ENCODE measurements around the gene PPP1R1C. TPM values are rescaled to one million over a fixed set of nuclear protein-coding genes. Genes with fewer than 3 reads are reported as not detected.

PPP1R1C gene
- total and polyA plus RNA-seq, 2 donors from 2014 or later = 2.5 TPM

DNA sequence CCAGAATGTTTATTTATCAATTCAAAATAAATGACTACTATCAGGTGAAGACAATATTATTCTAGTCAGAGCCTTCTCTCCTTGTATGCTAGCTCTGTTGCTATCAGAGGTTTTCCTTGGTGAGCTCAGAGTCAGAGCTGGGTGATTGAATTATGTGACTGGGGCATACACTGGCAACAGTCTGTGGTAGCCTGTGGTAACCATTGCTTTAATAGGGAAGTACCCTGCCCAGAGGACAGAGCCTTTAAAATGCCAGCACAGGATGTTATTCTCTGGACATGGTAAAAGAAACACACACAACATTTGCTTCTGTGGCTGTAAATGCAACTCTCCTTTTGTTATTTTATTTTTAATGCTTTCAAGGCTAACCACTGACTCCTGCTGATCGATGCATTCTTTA is 124.7 kb downstream of the PPP1R1C start:
- DNase-seq (no peak), FAIRE-seq (no peak)
- intact Hi-C loops (cut with DNase I) = no loop called here
- H3K27me3 ChIP-seq (ENCODE audit: control insufficient read depth, insufficient read depth, low read length) = no peaks in the 10 kb centered on the region
- H3K9me3 ChIP-seq (ENCODE audit: control insufficient read depth in 2 of 3, insufficient read depth in 1 of 3, low read length in 3 of 3) = no peaks in the 10 kb centered on the region
- H3K4me1 ChIP-seq (ENCODE audit: control insufficient read depth in 2 of 3, insufficient read depth in 2 of 3, low read depth in 1 of 3, low read length in 3 of 3) = no peaks in the 10 kb centered on the region
- no peaks in the 10 kb centered on the region for H3K36me3 ChIP-seq (ENCODE audit: control insufficient read depth in 2 of 3, insufficient read depth in 3 of 3, low read length in 3 of 3)
- H3K9ac ChIP-seq (ENCODE audit: low read length in 3 of 3) = no peak overlapping the region
- TF ChIP-seq, protein P1, sequence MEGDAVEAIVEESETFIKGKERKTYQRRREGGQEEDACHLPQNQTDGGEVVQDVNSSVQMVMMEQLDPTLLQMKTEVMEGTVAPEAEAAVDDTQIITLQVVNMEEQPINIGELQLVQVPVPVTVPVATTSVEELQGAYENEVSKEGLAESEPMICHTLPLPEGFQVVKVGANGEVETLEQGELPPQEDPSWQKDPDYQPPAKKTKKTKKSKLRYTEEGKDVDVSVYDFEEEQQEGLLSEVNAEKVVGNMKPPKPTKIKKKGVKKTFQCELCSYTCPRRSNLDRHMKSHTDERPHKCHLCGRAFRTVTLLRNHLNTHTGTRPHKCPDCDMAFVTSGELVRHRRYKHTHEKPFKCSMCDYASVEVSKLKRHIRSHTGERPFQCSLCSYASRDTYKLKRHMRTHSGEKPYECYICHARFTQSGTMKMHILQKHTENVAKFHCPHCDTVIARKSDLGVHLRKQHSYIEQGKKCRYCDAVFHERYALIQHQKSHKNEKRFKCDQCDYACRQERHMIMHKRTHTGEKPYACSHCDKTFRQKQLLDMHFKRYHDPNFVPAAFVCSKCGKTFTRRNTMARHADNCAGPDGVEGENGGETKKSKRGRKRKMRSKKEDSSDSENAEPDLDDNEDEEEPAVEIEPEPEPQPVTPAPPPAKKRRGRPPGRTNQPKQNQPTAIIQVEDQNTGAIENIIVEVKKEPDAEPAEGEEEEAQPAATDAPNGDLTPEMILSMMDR (IDR thresholded peaks at IDR 0.05; ENCODE audit: borderline replicate concordance, extremely low read depth, insufficient read depth) = no peak
- no peak overlapping the region for H3K27ac ChIP-seq (ENCODE audit: low read depth in 2 of 2, low read length in 2 of 2)
- H3K4me3 ChIP-seq (ENCODE audit: low read length in 3 of 3) = no peak overlapping the region

DNA sequence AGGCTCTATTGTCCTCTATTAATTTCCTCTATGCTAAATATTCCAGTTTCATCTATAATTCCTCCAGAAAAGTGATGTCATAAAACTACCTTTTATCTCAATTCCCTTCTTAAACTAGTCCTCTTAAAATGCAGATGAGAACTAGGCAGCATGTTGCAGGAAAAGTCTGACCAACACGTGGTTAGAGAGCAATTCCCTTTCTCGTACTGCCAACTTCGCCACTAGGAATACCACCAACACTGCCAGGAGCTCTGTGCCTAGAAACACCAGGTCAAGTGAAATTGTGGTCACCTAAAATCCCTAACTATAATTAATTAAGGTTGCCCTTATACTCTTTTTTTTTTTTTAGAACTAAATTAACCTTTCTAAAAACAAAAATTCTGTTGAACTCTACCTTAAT is 127.7 kb downstream of the PPP1R1C start:
- Histone ChIP-seq H3K4me1 (ENCODE audit: control insufficient read depth in 2 of 3, insufficient read depth in 2 of 3, low read depth in 1 of 3, low read length in 3 of 3) (no peaks in the 10 kb centered on the region), H3K36me3 (ENCODE audit: control insufficient read depth in 2 of 3, insufficient read depth in 3 of 3, low read length in 3 of 3) (no peaks in the 10 kb centered on the region), H3K27ac (ENCODE audit: low read depth in 2 of 2, low read length in 2 of 2) (no peak overlapping the region), H3K9me3 (ENCODE audit: control insufficient read depth in 2 of 3, insufficient read depth in 1 of 3, low read length in 3 of 3) (no peaks in the 10 kb centered on the region), H3K27me3 (ENCODE audit: control insufficient read depth, insufficient read depth, low read length) (no peaks in the 10 kb centered on the region), H3K9ac (ENCODE audit: low read length in 3 of 3) (no peak overlapping the region), H3K4me3 (ENCODE audit: low read length in 3 of 3) (no peak overlapping the region)
- DNase-seq (no peak), FAIRE-seq (no peak)
- TF ChIP-seq, protein P1 (IDR thresholded peaks at IDR 0.05; ENCODE audit: borderline replicate concordance, extremely low read depth, insufficient read depth) = no peak
- intact Hi-C loops (cut with DNase I) = no loop called here

DNA sequence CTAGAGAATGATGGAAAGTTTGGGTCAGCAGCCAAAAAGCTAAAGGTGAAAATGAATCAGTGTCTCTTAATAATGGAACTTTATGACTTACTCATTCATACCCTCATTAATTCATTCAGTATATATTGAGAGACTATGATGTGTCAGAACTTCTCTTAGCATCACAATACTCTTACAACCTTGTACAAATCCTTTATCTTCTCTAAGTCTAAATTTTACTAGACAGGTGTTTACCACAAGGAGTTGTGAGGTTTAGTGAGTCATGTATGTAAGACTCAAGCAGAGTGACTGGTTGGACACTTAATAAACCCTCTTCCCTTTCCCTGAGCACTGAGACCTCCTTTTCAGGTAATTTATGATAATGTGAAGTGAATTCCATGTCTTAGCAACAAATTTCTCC is 129.6 kb downstream of the PPP1R1C start:
- FAIRE-seq = no peak
- Histone ChIP-seq H3K9ac (ENCODE audit: low read length in 3 of 3) (no peak overlapping the region), H3K27me3 (ENCODE audit: control insufficient read depth, insufficient read depth, low read length) (no peaks in the 10 kb centered on the region), H3K27ac (ENCODE audit: low read depth in 2 of 2, low read length in 2 of 2) (no peak overlapping the region), H3K4me1 (ENCODE audit: control insufficient read depth in 2 of 3, insufficient read depth in 2 of 3, low read depth in 1 of 3, low read length in 3 of 3) (no peaks in the 10 kb centered on the region), H3K36me3 (ENCODE audit: control insufficient read depth in 2 of 3, insufficient read depth in 3 of 3, low read length in 3 of 3) (no peaks in the 10 kb centered on the region), H3K4me3 (ENCODE audit: low read length in 3 of 3) (no peak overlapping the region), H3K9me3 (ENCODE audit: control insufficient read depth in 2 of 3, insufficient read depth in 1 of 3, low read length in 3 of 3) (no peaks in the 10 kb centered on the region)
- no peak for DNase-seq
- TF ChIP-seq, protein P1 (IDR thresholded peaks at IDR 0.05; ENCODE audit: borderline replicate concordance, extremely low read depth, insufficient read depth) = no peak
- intact Hi-C loops (cut with DNase I) = no loop called here

DNA sequence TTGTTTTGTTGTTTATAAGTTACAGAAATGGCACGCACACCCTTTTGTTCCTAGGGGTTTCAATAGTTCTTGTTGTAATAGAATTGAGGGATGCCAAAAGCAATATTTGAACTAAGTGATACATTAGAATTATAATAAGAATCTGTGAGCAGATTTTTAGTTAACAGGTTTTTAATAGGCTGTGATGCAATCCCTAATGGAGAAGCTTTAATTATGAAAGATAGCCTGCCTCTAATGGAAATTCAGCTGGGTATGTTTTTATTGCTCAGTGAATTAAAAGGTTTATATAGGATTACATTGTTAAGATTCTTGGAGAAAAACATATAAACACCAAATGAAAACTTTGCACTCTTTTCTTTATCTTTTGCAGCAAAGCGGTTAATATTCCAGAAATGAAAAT is 131.1 kb downstream of the PPP1R1C start:
- no peak overlapping the region for H3K9ac ChIP-seq (ENCODE audit: low read length in 3 of 3)
- no peak for DNase-seq
- no peak overlapping the region for H3K27ac ChIP-seq (ENCODE audit: low read depth in 2 of 2, low read length in 2 of 2)
- FAIRE-seq = no peak
- TF ChIP-seq, protein P1 (IDR thresholded peaks at IDR 0.05; ENCODE audit: borderline replicate concordance, extremely low read depth, insufficient read depth) = no peak
- H3K4me1 ChIP-seq (ENCODE audit: control insufficient read depth in 2 of 3, insufficient read depth in 2 of 3, low read depth in 1 of 3, low read length in 3 of 3) = no peaks in the 10 kb centered on the region
- intact Hi-C loops (cut with DNase I) = no loop called here
- H3K9me3 ChIP-seq (ENCODE audit: control insufficient read depth in 2 of 3, insufficient read depth in 1 of 3, low read length in 3 of 3) = no peaks in the 10 kb centered on the region
- H3K27me3 ChIP-seq (ENCODE audit: control insufficient read depth, insufficient read depth, low read length) = no peaks in the 10 kb centered on the region
- no peak overlapping the region for H3K4me3 ChIP-seq (ENCODE audit: low read length in 3 of 3)
- no peaks in the 10 kb centered on the region for H3K36me3 ChIP-seq (ENCODE audit: control insufficient read depth in 2 of 3, insufficient read depth in 3 of 3, low read length in 3 of 3)

Data from kidney (tissue), 14 donors.